IPS-NIHi7 (cell line): ENCODE data around the gene DHCR7.
A peak's percentile ranks its signal among the peaks of the same experiment; 100 is the strongest.
"Not testable (repeated sequence)": the region's sequence is repeated elsewhere in the genome, so short reads cannot be mapped to it uniquely, and the experiment has no call there.

Experiments used
- DNase-seq: peaks from one replicate; pipeline ENCODE4 v3.0.0; 2012; ENCODE audit warnings: mixed read lengths; ENCODE audit errors: extremely low spot score

DHCR7 gene

DNA sequence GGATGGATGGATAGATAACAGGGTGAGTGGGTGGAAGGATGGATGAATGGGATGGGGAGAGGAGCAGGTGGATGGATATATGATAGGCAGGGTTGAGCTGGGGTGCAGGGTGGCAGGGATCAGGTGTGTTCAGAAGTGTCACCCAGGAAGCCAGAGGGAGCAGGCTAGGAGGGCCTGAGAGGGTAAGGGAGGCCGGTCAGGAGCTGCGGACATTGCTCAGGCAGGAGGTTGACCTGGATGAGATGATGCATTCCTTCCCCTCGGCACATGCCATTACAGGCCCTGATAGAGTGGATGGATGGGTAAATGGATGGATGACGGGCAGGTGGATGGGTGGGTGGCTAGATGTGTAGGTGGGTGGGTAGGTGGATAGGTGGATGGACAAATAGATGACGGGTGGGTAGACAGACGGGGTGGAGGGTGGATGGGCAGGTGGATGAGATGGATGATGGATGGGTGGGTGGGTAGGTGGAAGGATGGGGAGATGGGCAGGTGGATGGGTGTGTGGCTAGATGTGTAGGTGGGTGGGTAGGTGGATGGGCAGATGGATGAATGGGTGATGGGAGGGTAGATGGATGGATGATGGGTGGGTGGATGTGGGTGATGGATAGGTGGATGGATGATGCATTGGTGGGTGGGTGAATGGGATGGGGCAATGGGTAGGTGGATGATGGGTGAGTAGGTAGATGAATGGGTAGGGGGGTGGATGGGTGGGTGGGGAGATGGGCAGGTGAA lies 8.0 kb downstream of the DHCR7 start:
- DNase-seq = no peak

GRCh38 chr11:71438650-71439049 lies 9.5 kb downstream of the DHCR7 start:
- DNase-seq = no peak

DNA sequence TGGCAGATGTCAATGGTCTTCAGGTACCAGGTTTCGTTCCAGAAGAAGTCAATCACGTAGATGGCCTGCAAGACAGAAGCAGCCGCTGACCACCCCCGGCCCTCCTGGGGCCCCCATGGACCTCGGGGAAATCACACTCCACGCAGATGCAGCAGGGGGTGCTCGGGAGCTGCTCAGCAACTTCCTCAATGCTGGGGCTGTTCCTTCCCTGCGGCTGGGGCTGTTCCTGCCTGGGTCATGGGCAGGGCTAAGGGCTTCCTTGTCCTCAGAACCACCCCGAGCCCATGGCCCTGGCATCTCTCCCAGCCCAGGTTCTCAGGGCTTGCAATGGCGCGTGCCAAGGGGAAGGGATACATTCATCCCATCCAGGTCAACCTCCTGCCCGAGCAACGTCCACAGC lies 10.3 kb downstream of the DHCR7 start:
- no peak for DNase-seq

DNA sequence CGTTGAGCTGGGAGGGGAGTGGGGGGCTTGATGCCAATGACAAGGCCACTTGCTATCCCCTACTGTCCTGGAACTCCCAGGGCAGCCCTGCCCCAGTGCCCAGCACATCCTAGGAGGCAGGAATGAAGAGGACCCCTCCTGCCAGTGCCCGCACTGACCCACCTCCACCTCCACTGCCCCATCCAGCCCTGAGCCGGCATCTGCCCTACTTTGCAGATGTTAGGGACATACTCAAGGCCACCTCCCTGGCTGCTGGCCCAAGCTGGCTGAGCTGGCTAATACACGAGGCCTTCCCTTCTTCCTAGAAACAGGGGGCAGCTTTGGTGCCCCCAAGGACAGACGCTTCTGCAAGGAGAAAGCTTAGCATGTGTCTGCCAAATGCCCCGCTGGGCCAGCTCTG lies 10.8 kb downstream of the DHCR7 start:
- DNase-seq = no peak

- no peak for DNase-seq
Observed at GRCh38 chr11:71436861-71437260, 11.3 kb downstream of the DHCR7 start.

GRCh38 chr11:71435278-71435951 lies 12.8 kb downstream of the DHCR7 start:
- no peak for DNase-seq

- no peak for DNase-seq
Observed at GRCh38 chr11:71434576-71435130, 13.5 kb downstream of the DHCR7 start.

DNA sequence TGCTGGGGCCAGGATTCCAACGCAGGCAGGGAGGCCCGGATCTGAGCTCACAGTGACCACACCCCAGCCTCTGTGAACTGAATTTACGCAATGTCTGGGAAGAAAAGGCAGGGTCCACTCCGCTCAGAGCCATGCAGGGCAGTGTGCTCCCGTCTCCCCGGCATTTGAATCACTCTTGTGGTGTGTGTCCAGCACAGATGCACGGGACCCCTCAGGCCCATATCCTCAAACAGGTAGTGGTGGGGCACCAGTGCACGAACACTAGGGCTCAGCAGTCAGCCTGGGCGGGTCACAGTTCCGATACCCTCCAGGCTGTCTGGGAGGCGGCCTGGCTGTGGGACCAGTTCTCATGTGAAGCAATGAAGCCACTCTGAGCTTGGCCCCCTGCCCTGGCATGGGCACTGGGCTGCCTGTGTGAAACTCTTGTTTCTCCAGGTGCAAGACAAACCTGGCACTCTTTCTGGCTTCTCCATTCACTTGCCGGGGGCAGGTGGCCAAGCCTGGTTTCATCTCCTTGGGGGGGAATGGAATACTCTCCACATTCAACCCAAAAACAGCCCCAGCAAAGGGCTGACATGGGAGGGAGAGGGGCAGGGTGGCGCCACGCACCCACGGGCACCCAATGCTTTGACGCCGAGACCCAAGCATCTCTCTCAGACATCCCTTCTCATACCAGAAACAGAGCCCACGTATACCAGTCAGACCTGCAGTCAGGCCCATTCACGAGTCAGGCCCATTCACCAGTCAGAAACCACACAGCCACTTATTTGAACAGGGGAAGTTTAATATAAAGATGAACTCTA lies 14.3 kb downstream of the DHCR7 start:
- no peak for DNase-seq

DNA sequence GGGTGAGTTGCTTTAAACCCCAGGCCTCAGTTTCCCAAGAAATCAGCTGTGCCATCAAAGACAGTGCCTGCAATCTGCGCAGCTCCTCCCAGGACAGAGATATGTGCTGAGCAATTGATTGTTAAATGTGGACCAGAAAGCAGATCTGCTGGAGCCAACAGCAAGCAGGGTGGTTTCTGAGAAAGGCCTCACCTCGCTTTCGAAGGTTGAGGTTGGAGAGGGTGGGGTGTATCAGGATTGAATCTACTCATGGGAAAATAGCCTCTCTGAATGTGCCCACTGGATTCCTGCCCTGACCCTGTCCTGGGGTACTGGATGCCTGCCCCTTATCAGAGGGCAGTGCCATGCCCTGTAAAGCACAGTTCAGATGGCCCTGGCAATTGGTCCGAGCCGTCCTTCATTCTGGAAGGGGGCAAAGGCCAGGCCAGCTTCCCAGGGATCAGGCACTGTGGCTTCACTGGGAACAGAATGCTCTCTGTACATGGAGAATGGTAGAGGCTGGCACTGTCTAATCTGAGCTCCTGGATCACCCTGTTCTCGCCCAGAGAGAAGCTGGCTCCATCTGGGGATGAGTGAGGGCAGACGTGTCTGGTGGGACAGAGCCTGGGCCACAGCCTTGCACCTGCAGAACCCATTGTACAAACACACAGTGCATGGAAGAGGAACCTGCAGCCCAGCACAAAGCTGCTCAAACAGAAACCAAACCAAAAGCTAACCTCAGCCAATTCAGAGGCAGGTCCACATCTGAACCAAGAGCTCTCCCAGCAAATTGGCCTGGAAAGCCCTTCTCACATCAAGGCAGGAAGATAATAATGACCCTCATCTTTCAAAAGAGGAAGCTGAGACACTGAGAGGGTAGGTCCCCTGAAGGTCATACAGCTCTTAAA lies 15.2 kb downstream of the DHCR7 start:
- no peak for DNase-seq

- no peak for DNase-seq
Observed at GRCh38 chr11:71431271-71431670, 16.9 kb downstream of the DHCR7 start.

DNA sequence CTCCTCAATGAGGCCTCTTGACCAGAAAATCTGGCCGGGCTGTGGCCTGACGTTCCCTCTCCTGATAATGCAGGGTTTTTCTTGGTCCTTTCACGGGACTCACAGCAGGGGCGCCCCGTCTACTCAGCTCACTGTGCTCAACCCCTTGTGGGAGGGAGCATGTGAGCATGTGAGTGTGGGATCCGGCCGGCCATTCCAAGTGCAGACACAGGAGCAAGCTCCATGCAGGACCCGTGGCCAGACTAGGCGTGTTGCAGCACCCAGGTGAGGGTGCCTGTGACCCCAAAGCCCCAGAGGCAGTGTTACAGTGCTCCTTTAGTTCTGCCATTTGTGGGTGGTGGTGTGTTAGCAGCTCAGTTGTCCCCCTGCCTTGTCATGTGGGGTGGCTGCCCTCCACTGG lies 18.0 kb downstream of the DHCR7 start:
- no peak for DNase-seq

DNA sequence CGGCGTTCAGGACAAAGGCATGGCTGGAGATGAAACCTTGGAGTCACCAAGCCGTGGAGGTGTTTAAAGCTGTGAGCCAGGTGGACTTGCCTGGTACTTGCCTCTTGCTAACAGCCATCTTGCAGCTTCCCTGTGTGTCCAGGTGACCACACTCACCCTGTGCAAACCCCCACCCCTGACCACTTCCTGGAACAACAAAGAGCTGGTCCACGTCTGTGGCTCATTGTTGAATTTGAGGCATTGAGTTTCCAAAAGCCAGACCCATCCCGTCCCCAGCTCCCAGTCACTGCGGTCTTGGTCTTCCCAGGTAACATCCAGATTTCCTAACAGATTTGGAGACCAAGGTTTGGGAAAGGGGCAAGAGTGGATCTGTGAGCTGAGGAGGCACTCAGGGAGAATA lies 18.5 kb downstream of the DHCR7 start:
- DNase-seq = no peak

DNA sequence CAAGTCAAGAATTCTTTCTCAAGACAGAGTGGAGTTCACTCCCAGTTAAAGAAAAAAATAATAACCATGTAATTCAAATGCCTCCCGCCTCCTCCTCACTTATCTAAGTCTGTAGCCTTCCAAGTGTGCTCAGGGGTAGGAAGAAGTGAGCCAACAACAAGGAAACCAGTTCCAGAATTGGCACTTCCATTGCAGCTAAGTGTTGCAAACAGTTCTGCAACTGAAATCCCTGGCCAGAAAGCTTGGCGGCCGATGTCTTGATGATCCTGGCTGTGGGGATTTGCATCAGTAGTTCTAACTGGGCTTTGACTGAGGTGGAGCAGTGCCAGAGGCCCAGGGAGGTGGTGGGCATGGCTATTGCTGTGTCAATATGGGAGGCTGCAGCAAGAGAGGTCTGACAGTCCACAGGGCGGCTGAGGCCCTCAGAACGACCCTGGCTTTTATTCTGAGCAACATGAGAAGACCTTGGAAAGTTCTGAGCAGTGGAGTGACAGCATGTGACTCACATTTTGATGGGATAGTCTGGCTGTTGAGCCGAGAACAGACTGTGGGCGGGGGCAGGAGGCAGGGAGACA lies 19.2 kb downstream of the DHCR7 start:
- DNase-seq = no peak

DNA sequence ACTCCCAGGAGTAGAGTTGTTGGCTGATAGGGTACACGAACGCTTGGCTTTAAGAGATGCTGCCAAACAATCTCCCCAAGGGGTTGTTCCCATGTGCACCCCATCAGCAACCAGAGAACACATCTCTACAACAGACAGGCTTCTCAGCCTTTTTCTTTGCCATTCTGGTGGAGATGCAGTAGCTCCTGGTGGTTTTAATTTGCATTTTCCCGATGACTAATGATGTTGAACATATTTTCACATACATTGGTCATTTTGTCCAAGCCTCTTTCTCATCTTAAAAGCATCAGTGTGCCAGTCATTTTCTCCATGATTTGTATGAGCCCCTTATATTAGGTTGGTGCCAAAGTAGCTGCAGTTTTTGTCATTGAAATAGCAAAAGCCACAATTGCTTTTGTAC lies 21.8 kb downstream of the DHCR7 start:
- no peak for DNase-seq

DNA sequence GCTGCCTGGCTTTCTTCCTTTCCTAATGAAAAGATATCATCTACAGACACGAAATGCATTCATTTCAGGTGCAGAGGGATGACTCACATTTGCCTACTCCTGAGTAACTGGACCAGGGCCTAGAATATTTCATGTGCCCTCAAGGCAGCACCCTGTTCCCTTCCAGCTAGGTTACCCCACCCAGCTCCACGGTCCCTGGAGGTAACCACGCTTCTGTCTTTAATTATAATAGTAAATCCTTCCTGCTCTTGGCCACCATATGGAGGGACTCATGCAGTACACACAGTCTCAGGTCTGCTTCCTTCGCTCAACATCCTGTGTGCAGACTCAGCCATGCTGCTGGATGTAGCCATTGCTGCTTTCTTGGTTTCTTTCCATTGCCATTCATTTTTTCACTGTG lies 22.3 kb downstream of the DHCR7 start:
- DNase-seq = no peak

DNA sequence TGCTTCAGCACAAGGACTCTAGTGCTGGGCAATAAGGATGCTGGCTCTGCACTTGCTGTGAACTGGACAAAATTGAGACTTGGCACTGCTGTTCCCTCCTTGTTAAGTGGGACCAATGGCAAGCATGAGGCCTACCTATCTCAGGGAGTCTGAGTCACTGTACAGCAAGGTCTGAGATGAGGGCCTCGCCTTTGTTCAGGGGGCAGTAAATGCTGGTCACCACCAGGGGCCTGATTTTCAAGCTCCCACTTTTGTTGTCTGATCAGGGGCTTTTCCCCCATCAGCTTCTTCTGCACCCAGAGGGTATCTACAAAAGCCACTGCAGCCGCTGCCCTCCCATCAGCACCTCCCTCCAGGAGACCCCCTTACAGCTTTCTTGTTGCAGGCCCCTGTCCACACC lies 22.8 kb downstream of the DHCR7 start:
- DNase-seq = peak; percentile 36

DNA sequence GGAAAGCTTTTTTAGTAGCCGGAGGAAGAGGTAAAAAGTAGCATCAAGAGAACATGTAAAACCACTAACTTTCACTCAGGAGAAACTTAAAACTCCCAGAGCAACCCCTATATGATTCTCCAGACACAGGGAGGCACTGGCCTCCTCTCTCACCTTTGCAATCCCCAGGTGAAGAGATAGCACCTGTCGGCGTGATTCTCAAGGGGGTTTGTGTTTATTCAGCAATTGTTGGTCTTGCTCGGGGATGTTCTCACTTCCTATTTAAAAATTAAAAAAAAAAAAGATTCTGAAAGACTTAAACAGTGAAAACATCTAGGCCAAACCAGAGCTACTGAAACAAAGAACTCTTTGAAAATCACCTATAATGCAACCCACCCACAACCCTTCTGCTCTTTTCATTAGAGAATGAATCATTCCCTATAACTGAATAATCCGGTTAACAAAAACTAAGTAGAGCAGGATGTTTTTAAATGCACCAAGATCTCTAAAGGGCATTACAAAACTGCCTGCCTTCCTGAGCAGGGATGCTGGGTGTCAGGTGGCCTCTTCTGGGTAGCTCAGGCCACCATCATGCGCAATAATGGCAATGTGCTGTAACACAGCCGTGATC lies 24.9 kb downstream of the DHCR7 start:
- DNase-seq = no peak

GRCh38 chr11:71422318-71422717 lies 25.9 kb downstream of the DHCR7 start:
- not testable (repeated sequence) for DNase-seq

DNA sequence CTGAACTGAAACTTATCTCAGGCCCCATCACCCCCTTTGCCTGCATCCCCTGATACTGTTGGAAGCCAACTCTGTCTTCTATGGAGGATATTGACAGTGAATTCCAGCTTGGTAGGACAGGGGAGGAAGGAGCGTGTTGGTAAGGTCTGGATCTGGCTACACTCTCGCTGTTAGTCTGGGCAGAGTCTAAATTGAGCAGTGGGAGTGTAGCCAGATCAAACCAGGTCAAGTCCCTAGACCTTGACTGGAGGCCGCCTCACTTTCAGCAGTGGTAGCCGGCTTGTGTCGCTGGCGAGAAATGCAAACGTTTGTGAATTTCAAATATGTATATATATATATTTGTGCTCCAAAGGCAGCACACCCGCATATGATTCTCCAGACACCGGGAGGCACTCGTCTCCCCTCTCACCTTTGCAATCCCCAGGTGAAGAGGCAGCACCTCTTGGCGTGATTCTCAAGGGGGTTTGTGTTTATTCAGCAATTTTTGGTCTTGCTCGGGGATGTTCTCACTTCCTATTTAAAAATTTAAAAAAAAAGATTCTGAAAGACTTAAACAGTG lies 26.7 kb downstream of the DHCR7 start:
- DNase-seq = no peak
